PC-3 (cell line): ENCODE data around the gene TMEM186. TPM values are rescaled to one million over a fixed set of nuclear protein-coding genes. Genes with fewer than 3 reads are reported as not detected.

Experiments used
- ATAC-seq: fragments of 200-7000 bp; cut with Tn5 transposase; 2 replicates; pipeline ENCODE4 v1.9.1; 2020; ENCODE audit warnings: mild to moderate bottlenecking, moderate library complexity
- BruUV-seq: library from RNA; stranded (reverse); fragments of 400-500 nt; replicated peaks from 2 replicates; lab custom pipeline; 2021; lab: Mats Ljungman, UMichigan
- CTCF ChIA-PET: fragments of 300-600 bp; sonication (Branson Sonifier 250); formaldehyde crosslinking; loops from one replicate; lab custom pipeline; 2022; ENCODE audit warnings: antibody characterized with exemption; lab: Charles Lee
- POLR2A ChIA-PET: fragments of 300-600 bp; sonication (Branson Sonifier 250); formaldehyde crosslinking; loops from one replicate; lab custom pipeline; 2022; ENCODE audit warnings: antibody characterized with exemption; ENCODE audit not compliant: unreplicated experiment; lab: Charles Lee
- DNase-seq: peaks from one replicate; pipeline ENCODE4 v3.0.0-alpha.2; 2015
- H2AFZ ChIP-seq: fragments of 300-600 bp; sonication (generic); 2 replicates; pipeline ENCODE4 v1.6.0; 2016; ENCODE audit warnings: antibody characterized with exemption, low read length
- H3F3A ChIP-seq: fragments of 300-600 bp; sonication (generic); one replicate; pipeline ENCODE4 v1.6.0; 2017; ENCODE audit warnings: antibody characterized with exemption, low read length, control low read depth, mild to moderate bottlenecking; ENCODE audit not compliant: unreplicated experiment
- H3K27ac ChIP-seq: fragments of 300-600 bp; sonication (generic); 2 replicates; pipeline ENCODE4 v1.5.1; 2016; ENCODE audit warnings: mild to moderate bottlenecking, low read length
- H3K27me3 ChIP-seq: fragments of 300-600 bp; sonication (generic); 2 replicates; pipeline ENCODE4 v1.6.1; 2016; ENCODE audit warnings: low read length, mixed read lengths
- H3K36me3 ChIP-seq: fragments of 300-600 bp; sonication (generic); 2 replicates; pipeline ENCODE4 v1.6.1; 2016; ENCODE audit warnings: low read depth, mixed run types, low read length, mixed read lengths
- H3K4me1 ChIP-seq: fragments of 300-600 bp; sonication (generic); 2 replicates; pipeline ENCODE4 v1.5.1; 2016; ENCODE audit warnings: low read length; ENCODE audit not compliant: insufficient read depth
- H3K4me2 ChIP-seq: fragments of 300-600 bp; sonication (generic); 2 replicates; pipeline ENCODE4 v1.6.0; 2016; ENCODE audit warnings: low read length
- H3K4me3 ChIP-seq: fragments of 300-600 bp; sonication (generic); 2 replicates; pipeline ENCODE4 v1.5.1; 2016; ENCODE audit warnings: mild to moderate bottlenecking, low read length, mixed read lengths
- H3K79me2 ChIP-seq: fragments of 300-600 bp; sonication (generic); 2 replicates; pipeline ENCODE4 v1.6.1; 2017; ENCODE audit warnings: low read length, mixed read lengths
- H3K9ac ChIP-seq: fragments of 300-600 bp; sonication (generic); 2 replicates; pipeline ENCODE4 v1.6.0; 2016; ENCODE audit warnings: mild to moderate bottlenecking, low read length
- H3K9me2 ChIP-seq: fragments of 300-600 bp; sonication (generic); replicated peaks from 2 replicates; pipeline ENCODE4 v1.6.1; 2016; ENCODE audit warnings: mixed run types, low read length, mixed read lengths
- H3K9me3 ChIP-seq: fragments of 300-600 bp; sonication (generic); 2 replicates; pipeline ENCODE4 v1.6.1; 2016; ENCODE audit warnings: low read length, mixed read lengths
- H4K20me1 ChIP-seq: fragments of 300-600 bp; sonication (generic); 2 replicates; pipeline ENCODE4 v1.6.1; 2016; ENCODE audit warnings: low read length, mixed read lengths
- EZH2 ChIP-seq: fragments of 300-600 bp; sonication (generic); IDR thresholded peaks from one replicate; pipeline ENCODE4 v1.6.1; 2017; ENCODE audit warnings: antibody characterized with exemption, mild to moderate bottlenecking, low read length; ENCODE audit not compliant: unreplicated experiment
- EZH2phosphoT487 ChIP-seq: fragments of 300-600 bp; sonication (generic); IDR thresholded peaks from 2 replicates; pipeline ENCODE4 v1.6.1; 2018; ENCODE audit warnings: mild to moderate bottlenecking, antibody characterized with exemption, low read length, borderline replicate concordance
- intact Hi-C: fragments of 100-400 bp; cut with micrococcal nuclease; formaldehyde crosslinking; loops from 2 replicates; pipeline ENCODE4 v1.9.0; 2023
- total RNA-seq: library from RNA; depleted of rRNA; stranded (reverse); fragments of >200 nt; gene quantifications from 2 replicates; pipeline ENCODE4 v1.2.3, GENCODE V29; 2014
- TF ChIP-seq, protein P1 (sequence below): fragments of 300-600 bp; sonication (generic); conservative IDR thresholded peaks from 2 replicates; pipeline ENCODE4 v1.5.1; 2017; ENCODE audit warnings: antibody characterized with exemption, low read depth, mild to moderate bottlenecking, low read length

TMEM186 gene
- total RNA-seq, 1 experiment from 2014 or later = 7.4 TPM

DNA sequence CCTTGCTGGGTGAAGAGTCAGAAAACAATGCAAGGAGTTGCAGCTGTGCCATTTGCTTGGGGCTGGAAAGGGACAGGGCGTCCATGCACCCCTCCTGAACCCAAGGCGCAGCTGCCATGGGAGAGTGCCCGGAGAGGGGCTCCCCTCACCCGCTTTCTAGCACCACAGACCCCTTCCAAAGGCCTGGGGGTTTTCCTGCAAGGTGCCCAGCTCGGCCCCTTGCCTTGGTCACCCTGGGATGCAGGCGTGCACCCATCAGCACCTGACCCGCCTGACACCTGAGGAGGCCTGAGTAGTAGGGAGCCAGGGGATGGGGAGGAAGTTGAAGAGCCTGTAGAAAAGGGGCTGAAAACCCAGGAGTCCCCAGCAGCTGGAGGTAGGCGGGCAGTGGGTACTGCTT is 30.3 kb downstream of the TMEM186 start:
- ATAC-seq (no peak), DNase-seq (no peak)
- TF ChIP-seq, protein P1, sequence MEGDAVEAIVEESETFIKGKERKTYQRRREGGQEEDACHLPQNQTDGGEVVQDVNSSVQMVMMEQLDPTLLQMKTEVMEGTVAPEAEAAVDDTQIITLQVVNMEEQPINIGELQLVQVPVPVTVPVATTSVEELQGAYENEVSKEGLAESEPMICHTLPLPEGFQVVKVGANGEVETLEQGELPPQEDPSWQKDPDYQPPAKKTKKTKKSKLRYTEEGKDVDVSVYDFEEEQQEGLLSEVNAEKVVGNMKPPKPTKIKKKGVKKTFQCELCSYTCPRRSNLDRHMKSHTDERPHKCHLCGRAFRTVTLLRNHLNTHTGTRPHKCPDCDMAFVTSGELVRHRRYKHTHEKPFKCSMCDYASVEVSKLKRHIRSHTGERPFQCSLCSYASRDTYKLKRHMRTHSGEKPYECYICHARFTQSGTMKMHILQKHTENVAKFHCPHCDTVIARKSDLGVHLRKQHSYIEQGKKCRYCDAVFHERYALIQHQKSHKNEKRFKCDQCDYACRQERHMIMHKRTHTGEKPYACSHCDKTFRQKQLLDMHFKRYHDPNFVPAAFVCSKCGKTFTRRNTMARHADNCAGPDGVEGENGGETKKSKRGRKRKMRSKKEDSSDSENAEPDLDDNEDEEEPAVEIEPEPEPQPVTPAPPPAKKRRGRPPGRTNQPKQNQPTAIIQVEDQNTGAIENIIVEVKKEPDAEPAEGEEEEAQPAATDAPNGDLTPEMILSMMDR = no peak
- TF ChIP-seq EZH2 (no peak), EZH2phosphoT487 (no peak)
- Histone ChIP-seq H3K9me2 (no peaks in the 10 kb centered on the region), H3K27ac (no peak overlapping the region), H4K20me1 (no peaks in the 10 kb centered on the region), H3K4me3 (no peak overlapping the region), H3F3A (no peaks in the 10 kb centered on the region), H3K9ac (no peak overlapping the region), H3K36me3 (no peaks in the 10 kb centered on the region), H2AFZ (no peak overlapping the region), H3K4me1 (no peaks in the 10 kb centered on the region), H3K9me3 (no peaks in the 10 kb centered on the region), H3K4me2 (no peak overlapping the region), H3K27me3 (no peaks in the 10 kb centered on the region), H3K79me2 (no peaks in the 10 kb centered on the region)
- BruUV-seq = no TSS peak
- intact Hi-C loops = no loop called here
- ChIA-PET CTCF (no interaction called here), POLR2A (no interaction called here)

GRCh38 chr16:8764525-8765250 is 32.8 kb downstream of the TMEM186 start:
- Histone ChIP-seq H3K36me3 (no peaks in the 10 kb centered on the region), H3K9ac (no peak overlapping the region), H3K4me2 (no peak overlapping the region), H3K4me1 (no peaks in the 10 kb centered on the region), H3K79me2 (no peaks in the 10 kb centered on the region), H3K27me3 (no peaks in the 10 kb centered on the region), H4K20me1 (no peaks in the 10 kb centered on the region), H3K9me3 (no peaks in the 10 kb centered on the region), H2AFZ (no peak overlapping the region), H3K9me2 (no peaks in the 10 kb centered on the region), H3K27ac (no peak overlapping the region), H3K4me3 (no peak overlapping the region), H3F3A (no peaks in the 10 kb centered on the region)
- intact Hi-C loops = no loop called here
- DNase-seq = no peak
- TF ChIP-seq, protein P1 = no peak
- TF ChIP-seq EZH2 (no peak), EZH2phosphoT487 (no peak)
- POLR2A ChIA-PET = no interaction called here
- no TSS peak for BruUV-seq
- no peak for ATAC-seq
- CTCF ChIA-PET = no interaction called here

DNA sequence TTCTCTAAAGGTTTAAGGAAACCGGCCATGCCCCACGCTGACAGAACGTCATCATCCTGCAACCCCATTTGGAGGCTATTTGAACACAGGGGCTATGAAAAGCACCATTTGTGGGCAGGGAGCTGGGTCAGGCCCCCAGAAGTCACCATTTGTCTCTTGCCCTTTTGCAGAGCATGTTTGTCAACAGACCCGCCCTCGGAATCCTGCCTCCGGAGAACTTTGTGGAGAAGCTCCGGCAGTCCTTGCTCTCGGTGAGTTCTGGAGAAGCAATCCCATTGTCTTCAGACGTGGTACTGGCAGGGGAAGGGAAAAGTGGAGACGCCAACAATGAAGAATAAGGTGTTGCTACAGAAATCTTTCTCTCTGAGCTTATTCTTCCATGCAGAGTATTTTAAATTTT is 33.5 kb downstream of the TMEM186 start:
- H3K9me2 ChIP-seq = no peaks in the 10 kb centered on the region
- no peaks in the 10 kb centered on the region for H3K36me3 ChIP-seq
- TF ChIP-seq, protein P1 = no peak
- TF ChIP-seq EZH2 (no peak), EZH2phosphoT487 (no peak)
- no TSS peak for BruUV-seq
- no peaks in the 10 kb centered on the region for H3F3A ChIP-seq
- no peak overlapping the region for H2AFZ ChIP-seq
- no peak overlapping the region for H3K4me3 ChIP-seq
- H3K27ac ChIP-seq = no peak overlapping the region
- no peaks in the 10 kb centered on the region for H4K20me1 ChIP-seq
- no peak overlapping the region for H3K4me2 ChIP-seq
- no peak overlapping the region for H3K9ac ChIP-seq
- H3K79me2 ChIP-seq = no peaks in the 10 kb centered on the region
- no peak for DNase-seq
- no peaks in the 10 kb centered on the region for H3K9me3 ChIP-seq
- intact Hi-C loops = no loop called here
- POLR2A ChIA-PET = no interaction called here
- CTCF ChIA-PET = no interaction called here
- H3K27me3 ChIP-seq = no peaks in the 10 kb centered on the region
- no peak for ATAC-seq
- H3K4me1 ChIP-seq = no peaks in the 10 kb centered on the region
